Neutrophil (primary cell): ENCODE data around the gene SLC7A6OS.

Experiments used
- H3K27ac ChIP-seq: fragments of 200-600 bp; sonication (generic); 2 replicates; pipeline ENCODE4 v1.5.1; 2016; ENCODE audit warnings: mild to moderate bottlenecking, moderate library complexity
- H3K27me3 ChIP-seq: fragments of 200-600 bp; sonication (generic); 2 replicates; pipeline ENCODE4 v1.6.0; 2016; ENCODE audit warnings: mild to moderate bottlenecking
- H3K36me3 ChIP-seq: fragments of 200-600 bp; sonication (generic); 2 replicates; pipeline ENCODE4 v1.5.1; 2017
- H3K4me1 ChIP-seq, 2 experiments: fragments of 200-600 bp in 1 of 2; sonication (generic) in 1 of 2; 1 replicate in 1 of 2; 2 replicates in 1 of 2; pipeline versions ENCODE4 v1.5.1 to v1.6.1; 2013 to 2016; ENCODE audit warnings: low read depth in 1 of 2, low read length in 1 of 2, mild to moderate bottlenecking in 1 of 2, moderate library complexity in 1 of 2; ENCODE audit not compliant: control insufficient read depth in 1 of 2, insufficient read depth in 1 of 2
- H3K4me3 ChIP-seq, 2 experiments: fragments of 200-600 bp in 1 of 2; sonication (generic) in 1 of 2; 1 replicate in 1 of 2; 2 replicates in 1 of 2; pipeline ENCODE4 v1.5.1; 2013 to 2016; ENCODE audit warnings: low read depth in 1 of 2, low read length in 1 of 2, mild to moderate bottlenecking in 1 of 2, moderate library complexity in 1 of 2
- H3K9me3 ChIP-seq: fragments of 200-600 bp; sonication (generic); 2 replicates; pipeline ENCODE4 v1.5.1; 2016
- TF ChIP-seq, protein P1 (sequence below): fragments of 200-600 bp; sonication (generic); IDR thresholded peaks from 2 replicates; pipeline ENCODE4 v1.5.1; 2016; ENCODE audit warnings: antibody characterized with exemption

SLC7A6OS gene

DNA sequence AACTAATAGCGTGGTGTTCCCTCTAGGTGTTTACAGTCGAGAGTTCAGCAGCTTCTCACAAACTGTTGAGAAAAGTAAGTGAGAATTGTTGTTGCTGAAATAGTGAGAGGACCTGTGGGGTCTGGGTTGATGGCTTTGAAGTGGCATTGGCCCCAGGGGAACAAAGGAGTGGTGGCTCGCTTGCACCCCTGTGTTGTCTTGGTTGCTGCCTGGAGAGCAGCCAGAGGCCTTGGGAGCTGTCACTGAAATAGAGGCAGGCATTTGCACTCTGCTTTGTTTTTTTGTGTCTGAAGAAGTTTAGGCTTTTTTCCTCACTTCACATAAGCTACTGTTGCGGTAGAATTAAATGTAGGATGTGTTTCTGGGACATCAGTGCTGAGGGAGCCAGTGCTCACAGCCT is 36.9 kb upstream of the SLC7A6OS start:
- Histone ChIP-seq H3K27me3 (no peaks in the 10 kb centered on the region), H3K4me3 (no peak overlapping the region), H3K4me1 (no peaks in the 10 kb centered on the region), H3K9me3 (no peaks in the 10 kb centered on the region), H3K27ac (no peak overlapping the region), H3K36me3 (peaks cover 73% of the 10 kb centered on the region)
- TF ChIP-seq, protein P1, sequence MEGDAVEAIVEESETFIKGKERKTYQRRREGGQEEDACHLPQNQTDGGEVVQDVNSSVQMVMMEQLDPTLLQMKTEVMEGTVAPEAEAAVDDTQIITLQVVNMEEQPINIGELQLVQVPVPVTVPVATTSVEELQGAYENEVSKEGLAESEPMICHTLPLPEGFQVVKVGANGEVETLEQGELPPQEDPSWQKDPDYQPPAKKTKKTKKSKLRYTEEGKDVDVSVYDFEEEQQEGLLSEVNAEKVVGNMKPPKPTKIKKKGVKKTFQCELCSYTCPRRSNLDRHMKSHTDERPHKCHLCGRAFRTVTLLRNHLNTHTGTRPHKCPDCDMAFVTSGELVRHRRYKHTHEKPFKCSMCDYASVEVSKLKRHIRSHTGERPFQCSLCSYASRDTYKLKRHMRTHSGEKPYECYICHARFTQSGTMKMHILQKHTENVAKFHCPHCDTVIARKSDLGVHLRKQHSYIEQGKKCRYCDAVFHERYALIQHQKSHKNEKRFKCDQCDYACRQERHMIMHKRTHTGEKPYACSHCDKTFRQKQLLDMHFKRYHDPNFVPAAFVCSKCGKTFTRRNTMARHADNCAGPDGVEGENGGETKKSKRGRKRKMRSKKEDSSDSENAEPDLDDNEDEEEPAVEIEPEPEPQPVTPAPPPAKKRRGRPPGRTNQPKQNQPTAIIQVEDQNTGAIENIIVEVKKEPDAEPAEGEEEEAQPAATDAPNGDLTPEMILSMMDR: no peak

DNA sequence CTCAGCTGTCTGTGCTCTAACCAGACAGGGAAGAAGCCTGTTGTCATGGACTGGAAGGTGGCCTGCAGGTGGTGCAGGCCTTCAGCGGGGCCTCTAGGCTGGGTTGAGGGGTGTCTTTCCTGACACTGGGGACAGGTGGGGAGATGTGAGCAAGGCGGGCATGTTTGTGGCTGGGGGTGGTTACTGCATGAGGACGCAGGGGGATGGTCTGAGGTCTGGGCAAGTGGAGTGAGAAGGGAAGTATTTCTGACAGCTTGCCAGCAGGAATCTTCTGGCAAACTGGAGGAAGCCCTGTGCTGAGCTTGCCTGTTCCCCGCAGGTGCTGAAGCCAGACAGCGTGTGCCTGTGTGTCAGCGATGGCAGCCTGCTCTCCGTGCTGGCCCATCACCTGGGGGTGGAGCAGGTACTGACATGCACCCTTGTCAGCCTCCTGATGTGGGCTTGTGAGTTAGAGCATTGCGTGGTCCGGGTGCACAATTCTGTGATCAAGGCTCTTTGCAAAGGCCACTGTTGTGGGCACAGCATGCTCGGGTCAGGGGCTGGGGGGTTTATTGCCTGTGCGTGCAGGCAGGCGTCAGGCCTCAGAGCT is 36.2 kb upstream of the SLC7A6OS start:
- Histone ChIP-seq H3K4me1 (no peaks in the 10 kb centered on the region), H3K27me3 (no peaks in the 10 kb centered on the region), H3K36me3 (peaks cover 74% of the 10 kb centered on the region), H3K4me3 (no peak overlapping the region), H3K27ac (no peak overlapping the region), H3K9me3 (no peaks in the 10 kb centered on the region)
- TF ChIP-seq, protein P1: no peak

DNA sequence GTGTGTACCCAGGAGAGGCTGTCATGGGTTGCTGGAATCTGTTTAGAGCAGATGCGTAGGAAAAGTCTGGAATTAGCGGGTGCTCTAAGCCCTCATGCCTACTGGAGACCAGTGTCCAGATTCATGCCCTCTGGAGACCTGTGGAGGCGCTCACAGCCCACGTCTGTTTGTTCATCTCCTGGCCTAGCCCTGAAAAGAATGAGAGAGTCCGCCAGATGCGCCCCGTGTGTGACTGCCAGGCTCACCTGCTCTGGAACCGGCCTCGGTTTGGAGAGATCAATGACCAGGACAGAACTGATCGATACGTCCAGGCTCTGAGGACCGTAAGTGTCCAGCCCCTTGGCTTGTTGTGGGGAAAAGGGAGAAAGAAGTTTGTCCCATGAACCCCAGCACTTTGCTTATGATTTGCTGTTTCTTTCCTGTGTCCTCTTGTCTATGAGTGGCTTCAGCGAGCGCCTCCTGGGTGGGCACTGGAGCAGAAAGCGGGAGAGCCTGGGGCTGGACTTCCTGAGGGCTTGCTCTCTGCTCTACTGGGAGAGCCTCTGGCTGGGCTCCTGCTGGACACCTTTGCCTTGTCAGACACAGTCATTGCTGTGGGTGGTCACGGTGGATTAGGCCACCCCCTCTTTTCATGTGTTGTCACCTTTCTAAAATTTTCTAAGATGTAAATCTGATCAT is 35.4 kb upstream of the SLC7A6OS start:
- Histone ChIP-seq H3K27ac (no peak overlapping the region), H3K27me3 (no peaks in the 10 kb centered on the region), H3K36me3 (peaks cover 74% of the 10 kb centered on the region), H3K9me3 (no peaks in the 10 kb centered on the region), H3K4me1 (no peaks in the 10 kb centered on the region), H3K4me3 (no peak overlapping the region)
- TF ChIP-seq, protein P1: no peak

DNA sequence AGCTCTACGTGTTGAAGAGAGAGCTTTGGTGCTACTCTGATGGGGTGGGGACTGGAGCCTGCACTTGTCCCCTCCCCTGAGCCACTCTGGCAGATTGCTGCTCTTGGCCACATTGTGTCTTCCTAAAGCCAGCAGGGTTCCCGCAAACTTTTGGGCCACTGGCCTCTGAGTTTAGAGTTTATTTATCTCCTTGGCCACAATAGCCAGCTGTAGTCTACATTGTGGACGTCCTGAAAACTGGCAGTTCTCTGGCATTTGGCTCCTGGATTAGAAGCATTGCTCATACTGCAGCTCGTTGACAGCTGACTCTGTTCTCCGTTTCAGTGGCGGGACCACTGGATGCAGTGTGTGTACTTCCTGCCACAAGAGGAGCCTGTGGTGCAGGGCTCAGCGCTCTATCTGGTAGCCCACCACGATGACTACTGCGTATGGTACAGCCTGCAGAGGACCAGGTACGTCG is 34.6 kb upstream of the SLC7A6OS start:
- Histone ChIP-seq H3K27me3 (no peaks in the 10 kb centered on the region), H3K27ac (no peak overlapping the region), H3K36me3 (peaks cover 80% of the 10 kb centered on the region), H3K4me3 (no peak overlapping the region), H3K4me1 (no peaks in the 10 kb centered on the region), H3K9me3 (no peaks in the 10 kb centered on the region)
- TF ChIP-seq, protein P1: no peak

DNA sequence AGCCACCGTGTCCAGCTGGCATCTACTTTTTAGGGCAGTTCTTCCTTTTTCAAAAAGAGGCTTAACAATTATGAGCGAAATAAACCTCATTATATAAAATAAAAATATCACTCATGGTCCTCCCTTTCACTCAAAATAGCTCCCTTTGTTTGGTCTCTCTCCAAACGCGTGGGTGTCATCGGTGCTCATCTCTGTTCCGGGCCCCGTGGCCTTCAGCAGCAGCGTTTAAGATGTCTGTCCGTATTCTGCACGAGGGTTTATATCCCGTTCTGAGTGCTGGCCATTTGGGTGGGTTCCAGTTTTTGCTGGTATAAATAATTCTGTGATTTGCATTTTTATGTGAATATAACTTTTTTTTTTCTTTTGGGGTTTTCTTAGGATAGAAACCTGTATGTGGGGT is 33.5 kb upstream of the SLC7A6OS start:
- Histone ChIP-seq H3K27ac (no peak overlapping the region), H3K4me3 (no peak overlapping the region), H3K36me3 (peaks cover 83% of the 10 kb centered on the region), H3K9me3 (no peaks in the 10 kb centered on the region), H3K4me1 (no peaks in the 10 kb centered on the region), H3K27me3 (no peaks in the 10 kb centered on the region)
- TF ChIP-seq, protein P1: no peak
